Liver (tissue), 9 donors: Measurements from ENCODE around the gene TAF5L. TPM values are rescaled to one million over a fixed set of nuclear protein-coding genes. Genes with fewer than 3 reads are reported as not detected.

Experiments
- DNase-seq: peaks from one replicate; pipeline ENCODE4 v3.0.0-alpha.2; 2017; ENCODE audit warnings: low spot score
- H3K27ac ChIP-seq, 2 donors: one replicate each; pipeline ENCODE4 v1.7.0; 2013; ENCODE audit warnings: inconsistent platforms in 2 of 2, low read length in 2 of 2, control low read depth in 1 of 2, low read depth in 1 of 2, mild to moderate bottlenecking in 1 of 2
- H3K27me3 ChIP-seq, 4 donors: one replicate each; pipeline versions ENCODE4 v1.6.1 to v1.7.0; 2013; ENCODE audit warnings: low read length in 3 of 4, inconsistent platforms in 1 of 4, mild to moderate bottlenecking in 1 of 4, moderate library complexity in 1 of 4; ENCODE audit not compliant: control insufficient read depth in 4 of 4, insufficient read depth in 4 of 4
- H3K36me3 ChIP-seq, 4 donors: one replicate each; pipeline versions ENCODE4 v1.6.1 to v1.7.0; 2013; ENCODE audit warnings: low read length in 3 of 4, mild to moderate bottlenecking in 3 of 4, low read depth in 1 of 4, moderate library complexity in 1 of 4; ENCODE audit not compliant: control insufficient read depth in 4 of 4, insufficient read depth in 3 of 4
- H3K4me1 ChIP-seq, 4 donors: one replicate each; pipeline versions ENCODE4 v1.6.1 to v1.7.0; 2013; ENCODE audit warnings: low read length in 3 of 4, mild to moderate bottlenecking in 3 of 4, moderate library complexity in 1 of 4; ENCODE audit not compliant: control insufficient read depth in 4 of 4, insufficient read depth in 4 of 4
- H3K4me3 ChIP-seq, 3 donors: one replicate each; pipeline versions ENCODE4 v1.6.1 to v1.7.0; 2013; ENCODE audit warnings: low read length in 3 of 3, control low read depth in 1 of 3, low read depth in 1 of 3, mild to moderate bottlenecking in 1 of 3
- H3K9ac ChIP-seq, 2 donors: one replicate each; pipeline ENCODE4 v1.7.0; 2013; ENCODE audit warnings: low read length in 2 of 2, mild to moderate bottlenecking in 2 of 2, moderate library complexity in 2 of 2, control low read depth in 1 of 2, low read depth in 1 of 2
- H3K9me3 ChIP-seq, 4 donors: one replicate each; pipeline versions ENCODE4 v1.6.1 to v1.7.0; 2013; ENCODE audit warnings: low read length in 3 of 4; ENCODE audit not compliant: control insufficient read depth in 4 of 4
- EGR1 ChIP-seq, 2 donors: IDR thresholded peaks; 2 replicates each; pipeline ENCODE4 v1.6.1; 2016 to 2018; ENCODE audit warnings: antibody characterized with exemption in 2 of 2, low read depth in 2 of 2
- FOXA1 ChIP-seq: IDR thresholded peaks from 2 replicates; pipeline ENCODE4 v1.6.1; 2016; ENCODE audit warnings: antibody characterized with exemption
- FOXA2 ChIP-seq: IDR thresholded peaks from 2 replicates; pipeline ENCODE4 v1.6.1; 2016; ENCODE audit warnings: antibody characterized with exemption
- GABPA ChIP-seq, 2 donors: IDR thresholded peaks in 1 of 2; conservative IDR thresholded peaks in 1 of 2; 2 replicates each; pipeline ENCODE4 v1.6.1; 2016; ENCODE audit warnings: antibody characterized with exemption in 2 of 2, mild to moderate bottlenecking in 1 of 2, moderate library complexity in 1 of 2
- HNF4A ChIP-seq, 2 donors: conservative IDR thresholded peaks; 2 replicates each; pipeline ENCODE4 v1.6.1; 2016; ENCODE audit warnings: antibody characterized with exemption in 2 of 2, mild to moderate bottlenecking in 2 of 2
- HNF4G ChIP-seq: IDR thresholded peaks from 2 replicates; pipeline ENCODE4 v1.6.1; 2016; ENCODE audit warnings: antibody characterized with exemption
- JUND ChIP-seq, 2 donors: IDR thresholded peaks; 2 replicates each; pipeline ENCODE4 v1.6.1; 2016; ENCODE audit warnings: antibody characterized with exemption in 2 of 2
- NR2F2 ChIP-seq: IDR thresholded peaks from 2 replicates; pipeline ENCODE4 v1.6.1; 2016; ENCODE audit warnings: antibody characterized with exemption
- RAD21 ChIP-seq, 2 donors: IDR thresholded peaks; 2 replicates each; pipeline ENCODE4 v1.6.1; 2016; ENCODE audit warnings: antibody characterized with exemption in 2 of 2, mild to moderate bottlenecking in 2 of 2
- RXRA ChIP-seq, 2 donors: IDR thresholded peaks; 2 replicates each; pipeline ENCODE4 v1.6.1; 2017 to 2018; ENCODE audit warnings: antibody characterized with exemption in 2 of 2, mild to moderate bottlenecking in 1 of 2
- SP1 ChIP-seq: IDR thresholded peaks from 2 replicates; pipeline ENCODE4 v1.6.1; 2018; ENCODE audit warnings: antibody characterized with exemption, mild to moderate bottlenecking
- TAF1 ChIP-seq: conservative IDR thresholded peaks from 2 replicates; pipeline ENCODE4 v1.6.1; 2016; ENCODE audit warnings: antibody characterized with exemption, mild to moderate bottlenecking
- YY1 ChIP-seq: IDR thresholded peaks from 2 replicates; pipeline ENCODE4 v1.6.1; 2016; ENCODE audit warnings: antibody characterized with exemption, mild to moderate bottlenecking
- WGBS: extraction: QIAGEN DNeasy Blood & Tissue Kit; methylation state at CpG from one replicate; pipeline ENCODE4 v1.1.7; 2013; 5-methylcytosine and 5-hydroxymethylcytosine counted together
- polyA plus RNA-seq, 2 donors: library from polyadenylated mRNA; stranded (reverse) in 1 of 2; unstranded in 1 of 2; fragments of 200-250 nt in 1 of 2; fragments of >200 nt in 1 of 2; fragmentation: Nextera tagmentation in 1 of 2; extraction: Ambion mirVana in 1 of 2; gene quantifications; one replicate each; pipeline versions ENCODE4 v1.2.1 to v1.2.3, GENCODE V29; 2013 to 2015
- total RNA-seq, 2 donors: library from RNA; depleted of rRNA; stranded (reverse); fragments of >200 nt; gene quantifications; one replicate each; pipeline ENCODE4 v1.2.3, GENCODE V29; 2014
- TF ChIP-seq, protein P1 (sequence below): IDR thresholded peaks from 2 replicates; pipeline ENCODE4 v1.6.1; 2016; ENCODE audit warnings: antibody characterized with exemption
- TF ChIP-seq, protein P2 (sequence below): IDR thresholded peaks from 2 replicates; pipeline ENCODE4 v1.6.1; 2016; ENCODE audit warnings: antibody characterized with exemption
- TF ChIP-seq, protein P3 (sequence below): IDR thresholded peaks from 2 replicates; pipeline ENCODE4 v1.6.1; 2016; ENCODE audit warnings: antibody characterized with exemption
- TF ChIP-seq, protein P4 (sequence below): fragments of 150-350 bp; IDR thresholded peaks from 2 replicates; pipeline ENCODE4 v1.5.1; 2017; ENCODE audit warnings: improper control_type of control experiment, low read depth, low read length; ENCODE audit not compliant: missing input control
- TF ChIP-seq, protein P5 (sequence below): IDR thresholded peaks from 2 replicates; pipeline ENCODE4 v1.6.1; 2016; ENCODE audit warnings: antibody characterized with exemption, mild to moderate bottlenecking
- donor health status: healthy.
- donor health status: healthy.
- donor health status: healthy.
- donor health status: healthy.
- donor health status: healthy.

Gene TAF5L
- total and polyA plus RNA-seq, 4 donors, result 1.8 to 16.2 (median 10.4) TPM

DNA sequence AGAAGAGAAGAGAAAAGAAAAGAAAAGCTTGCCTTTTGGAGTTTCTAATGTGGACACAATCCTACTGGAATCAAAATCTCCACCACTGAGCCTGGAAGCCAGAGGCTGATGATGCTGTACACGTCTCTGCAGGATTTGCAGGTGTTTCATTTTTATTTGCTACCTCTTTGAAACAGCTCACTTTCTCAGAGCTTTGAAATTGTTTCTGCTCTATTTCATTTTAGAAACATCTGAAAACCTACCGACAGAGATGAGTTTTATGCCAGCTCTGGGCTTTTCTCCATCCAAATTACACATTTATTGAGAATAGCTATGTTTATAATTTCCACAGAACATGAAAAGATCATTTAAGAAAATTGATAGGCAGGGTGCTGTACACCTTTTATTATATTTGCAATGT lies 46.3 kb upstream of the TAF5L start:
- Histone ChIP-seq H3K36me3 (no peaks in the 10 kb centered on the region), H3K27ac (no peak overlapping the region), H3K27me3 (no peaks in the 10 kb centered on the region), H3K9me3 (no peaks in the 10 kb centered on the region), H3K4me3 (no peak overlapping the region), H3K4me1 (no peaks in the 10 kb centered on the region), H3K9ac (no peak overlapping the region)
- DNase-seq, result no peak
- TF ChIP-seq, protein P1, sequence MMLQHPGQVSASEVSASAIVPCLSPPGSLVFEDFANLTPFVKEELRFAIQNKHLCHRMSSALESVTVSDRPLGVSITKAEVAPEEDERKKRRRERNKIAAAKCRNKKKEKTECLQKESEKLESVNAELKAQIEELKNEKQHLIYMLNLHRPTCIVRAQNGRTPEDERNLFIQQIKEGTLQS, result no peak
- no peak for TF ChIP-seq NR2F2
- TF ChIP-seq, protein P2, sequence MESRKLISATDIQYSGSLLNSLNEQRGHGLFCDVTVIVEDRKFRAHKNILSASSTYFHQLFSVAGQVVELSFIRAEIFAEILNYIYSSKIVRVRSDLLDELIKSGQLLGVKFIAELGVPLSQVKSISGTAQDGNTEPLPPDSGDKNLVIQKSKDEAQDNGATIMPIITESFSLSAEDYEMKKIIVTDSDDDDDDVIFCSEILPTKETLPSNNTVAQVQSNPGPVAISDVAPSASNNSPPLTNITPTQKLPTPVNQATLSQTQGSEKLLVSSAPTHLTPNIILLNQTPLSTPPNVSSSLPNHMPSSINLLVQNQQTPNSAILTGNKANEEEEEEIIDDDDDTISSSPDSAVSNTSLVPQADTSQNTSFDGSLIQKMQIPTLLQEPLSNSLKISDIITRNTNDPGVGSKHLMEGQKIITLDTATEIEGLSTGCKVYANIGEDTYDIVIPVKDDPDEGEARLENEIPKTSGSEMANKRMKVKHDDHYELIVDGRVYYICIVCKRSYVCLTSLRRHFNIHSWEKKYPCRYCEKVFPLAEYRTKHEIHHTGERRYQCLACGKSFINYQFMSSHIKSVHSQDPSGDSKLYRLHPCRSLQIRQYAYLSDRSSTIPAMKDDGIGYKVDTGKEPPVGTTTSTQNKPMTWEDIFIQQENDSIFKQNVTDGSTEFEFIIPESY, result no peak
- no peak for TF ChIP-seq EGR1 (IDR thresholded peaks at IDR 0.05; ENCODE audit: low read depth in 2 of 2)
- TF ChIP-seq, protein P3, sequence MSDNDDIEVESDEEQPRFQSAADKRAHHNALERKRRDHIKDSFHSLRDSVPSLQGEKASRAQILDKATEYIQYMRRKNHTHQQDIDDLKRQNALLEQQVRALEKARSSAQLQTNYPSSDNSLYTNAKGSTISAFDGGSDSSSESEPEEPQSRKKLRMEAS, result no peak
- no peak for TF ChIP-seq FOXA2
- TF ChIP-seq HNF4A (conservative IDR thresholded peaks at IDR 0.05), result no peak
- TF ChIP-seq SP1, result no peak
- no peak for TF ChIP-seq HNF4G
- no peak for TF ChIP-seq JUND (IDR thresholded peaks at IDR 0.05)
- no peak for TF ChIP-seq TAF1
- TF ChIP-seq, protein P4, sequence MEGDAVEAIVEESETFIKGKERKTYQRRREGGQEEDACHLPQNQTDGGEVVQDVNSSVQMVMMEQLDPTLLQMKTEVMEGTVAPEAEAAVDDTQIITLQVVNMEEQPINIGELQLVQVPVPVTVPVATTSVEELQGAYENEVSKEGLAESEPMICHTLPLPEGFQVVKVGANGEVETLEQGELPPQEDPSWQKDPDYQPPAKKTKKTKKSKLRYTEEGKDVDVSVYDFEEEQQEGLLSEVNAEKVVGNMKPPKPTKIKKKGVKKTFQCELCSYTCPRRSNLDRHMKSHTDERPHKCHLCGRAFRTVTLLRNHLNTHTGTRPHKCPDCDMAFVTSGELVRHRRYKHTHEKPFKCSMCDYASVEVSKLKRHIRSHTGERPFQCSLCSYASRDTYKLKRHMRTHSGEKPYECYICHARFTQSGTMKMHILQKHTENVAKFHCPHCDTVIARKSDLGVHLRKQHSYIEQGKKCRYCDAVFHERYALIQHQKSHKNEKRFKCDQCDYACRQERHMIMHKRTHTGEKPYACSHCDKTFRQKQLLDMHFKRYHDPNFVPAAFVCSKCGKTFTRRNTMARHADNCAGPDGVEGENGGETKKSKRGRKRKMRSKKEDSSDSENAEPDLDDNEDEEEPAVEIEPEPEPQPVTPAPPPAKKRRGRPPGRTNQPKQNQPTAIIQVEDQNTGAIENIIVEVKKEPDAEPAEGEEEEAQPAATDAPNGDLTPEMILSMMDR, result no peak
- no peak for TF ChIP-seq YY1
- no peak for TF ChIP-seq FOXA1
- TF ChIP-seq RXRA (IDR thresholded peaks at IDR 0.05), result no peak
- no peak for TF ChIP-seq RAD21 (IDR thresholded peaks at IDR 0.05)
- 84% methylated on average over 2 of the region's 2 CpGs for WGBS

DNA sequence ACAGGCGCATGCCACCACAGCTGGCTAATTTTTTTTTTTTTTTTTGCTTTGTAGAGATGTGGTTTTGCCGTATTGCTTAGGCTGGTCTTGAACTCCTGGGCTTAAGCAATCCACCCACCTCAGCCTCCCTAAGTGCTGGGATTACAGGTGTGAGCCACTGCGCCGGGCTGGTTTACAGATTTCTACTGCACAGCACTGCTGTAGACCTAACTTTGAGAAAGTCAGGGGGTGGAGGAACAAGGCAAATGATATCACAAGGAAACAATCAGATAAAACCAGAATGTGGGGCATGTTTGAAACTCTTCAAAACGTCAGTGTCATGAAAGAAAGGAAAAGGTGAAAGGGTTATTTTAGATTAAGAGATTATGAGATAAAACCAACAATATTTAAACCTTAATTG lies 45.4 kb upstream of the TAF5L start:
- TF ChIP-seq RAD21 (IDR thresholded peaks at IDR 0.05) (no peak), JUND (IDR thresholded peaks at IDR 0.05) (no peak), SP1 (no peak), TAF1 (no peak), HNF4A (conservative IDR thresholded peaks at IDR 0.05) (no peak), EGR1 (IDR thresholded peaks at IDR 0.05; ENCODE audit: low read depth in 2 of 2) (no peak), YY1 (no peak), HNF4G (no peak), FOXA1 (no peak), FOXA2 (no peak), GABPA (IDR thresholded peaks at IDR 0.05 in 1 of 2, conservative IDR thresholded peaks at IDR 0.05 in 1 of 2) (no peak), RXRA (IDR thresholded peaks at IDR 0.05) (no peak)
- TF ChIP-seq, protein P2, result no peak
- TF ChIP-seq, protein P4, result no peak
- TF ChIP-seq, protein P3, result no peak
- TF ChIP-seq, protein P5, sequence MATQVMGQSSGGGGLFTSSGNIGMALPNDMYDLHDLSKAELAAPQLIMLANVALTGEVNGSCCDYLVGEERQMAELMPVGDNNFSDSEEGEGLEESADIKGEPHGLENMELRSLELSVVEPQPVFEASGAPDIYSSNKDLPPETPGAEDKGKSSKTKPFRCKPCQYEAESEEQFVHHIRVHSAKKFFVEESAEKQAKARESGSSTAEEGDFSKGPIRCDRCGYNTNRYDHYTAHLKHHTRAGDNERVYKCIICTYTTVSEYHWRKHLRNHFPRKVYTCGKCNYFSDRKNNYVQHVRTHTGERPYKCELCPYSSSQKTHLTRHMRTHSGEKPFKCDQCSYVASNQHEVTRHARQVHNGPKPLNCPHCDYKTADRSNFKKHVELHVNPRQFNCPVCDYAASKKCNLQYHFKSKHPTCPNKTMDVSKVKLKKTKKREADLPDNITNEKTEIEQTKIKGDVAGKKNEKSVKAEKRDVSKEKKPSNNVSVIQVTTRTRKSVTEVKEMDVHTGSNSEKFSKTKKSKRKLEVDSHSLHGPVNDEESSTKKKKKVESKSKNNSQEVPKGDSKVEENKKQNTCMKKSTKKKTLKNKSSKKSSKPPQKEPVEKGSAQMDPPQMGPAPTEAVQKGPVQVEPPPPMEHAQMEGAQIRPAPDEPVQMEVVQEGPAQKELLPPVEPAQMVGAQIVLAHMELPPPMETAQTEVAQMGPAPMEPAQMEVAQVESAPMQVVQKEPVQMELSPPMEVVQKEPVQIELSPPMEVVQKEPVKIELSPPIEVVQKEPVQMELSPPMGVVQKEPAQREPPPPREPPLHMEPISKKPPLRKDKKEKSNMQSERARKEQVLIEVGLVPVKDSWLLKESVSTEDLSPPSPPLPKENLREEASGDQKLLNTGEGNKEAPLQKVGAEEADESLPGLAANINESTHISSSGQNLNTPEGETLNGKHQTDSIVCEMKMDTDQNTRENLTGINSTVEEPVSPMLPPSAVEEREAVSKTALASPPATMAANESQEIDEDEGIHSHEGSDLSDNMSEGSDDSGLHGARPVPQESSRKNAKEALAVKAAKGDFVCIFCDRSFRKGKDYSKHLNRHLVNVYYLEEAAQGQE, result no peak
- TF ChIP-seq, protein P1, result no peak
- no peaks in the 10 kb centered on the region for H3K27me3 ChIP-seq
- H3K36me3 ChIP-seq, result no peaks in the 10 kb centered on the region
- H3K9me3 ChIP-seq, result no peaks in the 10 kb centered on the region
- no peak overlapping the region for H3K4me3 ChIP-seq
- no peak overlapping the region for H3K9ac ChIP-seq
- no peaks in the 10 kb centered on the region for H3K4me1 ChIP-seq
- 79% methylated on average over 5 of the region's 5 CpGs for WGBS
- no peak for DNase-seq
- no peak overlapping the region for H3K27ac ChIP-seq
